ENCODE results near the gene CBX7.

Gene CBX7
- total RNA-seq = 104 reads per million, percentile 83 among the genes with 10 or more reads in this experiment

- DNase-seq = peak; percentile 88
Measured at GRCh38 chr22:39152511-39153219, at the start of gene CBX7. CBX7 (minus strand) TSS chr22:39152680; CDS start chr22:39152444, 236 bp downstream.

GRCh38 chr22:39197578-39197977 lies 45.1 kb upstream of the CBX7 start:
- no peak for DNase-seq

- DNase-seq = no peak
Measured at GRCh38 chr22:39194098-39194497, 41.6 kb upstream of the CBX7 start.

- DNase-seq = no peak
Measured at GRCh38 chr22:39188809-39189208, 36.3 kb upstream of the CBX7 start.

DNA sequence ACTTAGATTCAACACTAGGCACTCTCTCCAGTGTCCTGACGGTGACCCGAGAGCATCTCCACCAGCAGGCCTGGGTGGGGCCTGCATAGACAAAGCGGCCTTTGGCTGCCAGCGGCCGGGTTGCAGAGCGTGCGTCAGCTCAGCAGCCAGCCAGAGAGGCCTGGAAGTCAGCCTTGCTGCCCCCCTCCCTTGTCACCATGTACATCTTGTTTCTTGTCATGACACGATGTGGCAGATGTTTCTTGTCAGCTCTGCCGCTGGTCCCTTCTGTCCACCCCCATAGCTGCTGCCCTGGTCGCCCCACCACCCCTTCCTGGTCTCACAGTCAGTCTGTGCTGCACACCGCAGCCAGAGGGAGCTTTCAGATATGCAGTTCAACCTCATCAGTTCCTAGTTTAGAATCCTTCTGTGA lies 33.1 kb upstream of the CBX7 start:
- no peak for DNase-seq

DNA sequence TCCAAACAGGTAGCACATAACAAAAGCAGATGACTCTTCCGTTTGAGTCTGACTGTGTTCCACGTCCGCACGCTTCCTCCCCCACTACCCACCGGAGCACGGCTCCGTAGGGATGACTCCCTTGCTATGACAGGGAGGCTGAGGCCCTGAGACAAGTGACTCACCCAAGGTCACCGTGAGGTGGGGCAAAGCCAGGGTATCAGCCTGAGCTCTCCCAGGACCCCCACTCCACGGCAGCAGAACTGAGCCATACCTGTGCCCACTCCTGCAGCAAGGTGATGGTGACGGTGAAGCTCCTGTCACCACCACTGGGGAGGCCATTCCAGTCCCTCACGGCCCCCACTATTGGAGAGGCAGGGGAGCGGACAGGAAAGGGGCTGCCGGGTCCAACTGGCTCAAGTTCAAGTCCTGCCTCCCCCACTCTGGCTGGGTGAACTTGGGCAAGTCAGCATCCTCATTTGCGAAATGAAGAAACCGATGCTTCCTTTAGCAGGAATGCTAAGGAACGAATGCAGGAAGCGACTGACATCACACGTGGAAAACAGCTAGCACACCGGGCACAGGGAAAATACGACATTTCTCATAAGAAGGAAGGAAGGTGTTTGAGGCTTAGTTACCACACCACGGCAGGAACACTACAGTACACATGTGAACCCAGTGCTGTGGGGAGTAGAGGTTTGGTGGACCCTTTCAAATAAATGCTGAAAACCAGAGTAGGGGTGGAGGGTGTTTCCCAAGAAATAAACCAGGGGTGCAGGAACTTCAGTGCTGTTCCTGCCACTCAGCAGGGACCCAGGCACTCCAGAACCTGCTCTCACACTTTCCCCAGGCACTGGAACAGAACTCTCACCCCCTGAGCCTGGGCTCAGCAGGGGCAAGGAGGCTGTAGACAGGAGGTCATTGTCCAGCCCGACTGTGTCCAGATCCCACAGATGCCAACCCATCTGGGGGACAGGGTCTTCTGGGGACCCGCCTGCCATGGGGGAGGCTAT lies 32.4 kb upstream of the CBX7 start:
- no peak for DNase-seq

GRCh38 chr22:39183991-39184585 lies 31.6 kb upstream of the CBX7 start:
- DNase-seq = no peak

GRCh38 chr22:39182478-39183030 lies 30.1 kb upstream of the CBX7 start:
- no peak for DNase-seq

DNA sequence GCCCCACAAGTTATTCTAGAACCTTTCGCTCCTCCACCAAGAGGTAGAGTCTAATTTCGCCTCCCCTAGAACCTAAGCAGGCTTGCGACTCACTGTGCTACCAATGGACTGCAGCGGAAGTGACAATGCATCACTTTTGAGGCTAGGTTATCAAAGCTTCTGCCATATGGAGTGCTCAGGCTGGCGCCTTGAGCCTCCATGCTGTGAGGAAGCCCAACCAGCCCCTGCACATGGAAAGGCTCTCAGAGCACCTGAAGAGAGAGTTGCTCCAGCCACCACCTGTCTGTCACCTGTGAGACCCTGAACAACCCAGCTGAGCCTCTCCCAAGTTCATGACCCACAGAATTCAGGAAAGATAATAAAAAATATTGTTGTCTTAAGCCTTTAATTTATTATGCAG lies 29.3 kb upstream of the CBX7 start:
- DNase-seq = no peak

DNA sequence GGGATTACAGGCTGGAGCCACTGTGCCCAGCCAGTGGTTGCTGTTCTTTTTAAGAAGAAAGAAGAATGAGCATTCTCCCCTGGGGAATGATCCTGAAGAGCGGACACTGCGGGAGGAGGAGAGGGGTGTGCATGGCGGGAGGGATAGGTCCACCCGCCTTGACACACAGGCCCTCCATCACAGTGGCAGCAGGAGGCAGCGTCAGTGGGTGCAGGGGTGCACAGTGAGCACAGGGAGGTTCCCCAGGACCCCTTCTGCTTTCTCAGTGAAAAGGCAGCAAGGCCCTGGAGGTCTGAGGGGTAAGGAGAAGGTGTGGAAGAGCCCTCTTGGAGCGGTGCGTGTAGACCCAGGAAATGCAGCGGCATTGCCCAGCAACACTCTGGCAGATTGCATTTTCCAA lies 28.9 kb upstream of the CBX7 start:
- no peak for DNase-seq

DNA sequence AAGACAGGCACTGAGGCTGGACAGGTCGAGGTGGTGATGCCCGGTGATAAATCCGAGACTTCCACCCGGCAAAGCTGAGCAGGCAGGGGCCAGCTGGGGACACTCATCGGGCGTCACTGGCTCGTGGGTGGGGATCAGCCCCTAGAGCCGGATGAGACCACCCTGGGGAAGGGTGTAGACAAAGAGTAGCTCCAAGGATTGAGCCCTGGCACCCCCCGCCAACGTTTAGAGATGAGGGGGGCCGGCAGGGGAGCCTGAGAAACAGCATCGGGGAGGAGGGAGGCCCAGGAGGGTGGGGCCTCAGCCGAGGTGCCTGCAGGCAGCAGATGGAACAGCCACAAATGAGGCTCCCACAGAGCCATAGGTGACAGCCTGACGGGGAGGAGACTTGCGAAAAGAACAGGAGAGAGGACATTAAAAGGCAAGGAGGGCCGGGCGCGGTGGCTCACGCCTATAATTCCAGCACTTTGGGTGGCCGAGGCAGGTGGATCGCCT lies 27.4 kb upstream of the CBX7 start:
- no peak for DNase-seq

GRCh38 chr22:39179401-39179827 lies 26.9 kb upstream of the CBX7 start:
- DNase-seq = no peak

DNA sequence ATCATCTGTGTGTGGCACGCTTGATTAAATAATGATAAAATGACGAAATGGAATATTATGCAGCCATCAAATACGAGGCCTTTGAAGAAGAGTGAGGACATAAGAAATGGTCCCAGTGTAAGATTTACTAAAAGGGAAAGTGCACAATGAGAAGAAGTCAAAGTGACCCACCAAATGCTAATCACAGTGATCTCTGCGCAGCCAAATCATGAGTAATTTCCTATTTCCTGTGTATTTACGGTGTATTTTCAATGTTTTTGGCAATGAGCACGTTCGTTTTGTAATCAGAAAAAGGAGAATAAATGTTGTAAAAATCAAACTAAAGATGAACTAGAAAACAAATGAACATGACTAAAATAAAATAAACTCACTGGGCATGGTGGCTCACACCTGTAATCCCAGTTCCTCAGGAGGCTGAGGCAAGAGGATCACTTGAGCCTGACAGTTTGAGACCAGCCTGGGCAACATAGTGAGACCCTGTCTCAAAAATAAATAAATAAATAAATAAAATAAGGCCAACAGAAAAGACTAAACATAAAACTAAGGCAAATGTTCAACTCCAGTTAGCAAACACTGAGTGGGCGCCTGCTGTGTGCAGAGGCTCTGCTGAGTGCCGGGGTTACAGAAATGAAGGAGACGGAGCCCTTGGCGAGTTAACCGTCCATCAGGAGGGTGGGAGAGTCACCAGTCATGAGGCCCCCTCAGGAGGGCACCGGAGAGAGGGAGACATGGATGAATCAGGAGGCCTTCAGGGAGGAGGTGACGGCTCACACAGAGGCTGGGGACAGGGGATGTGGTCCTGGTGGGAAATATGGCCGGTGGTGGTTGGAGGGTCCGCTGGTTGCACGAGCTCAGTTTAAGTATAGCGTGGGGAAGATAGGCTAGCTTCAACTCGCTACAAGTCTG lies 26.0 kb upstream of the CBX7 start:
- DNase-seq = no peak

GRCh38 chr22:39177791-39178190 lies 25.3 kb upstream of the CBX7 start:
- no peak for DNase-seq

GRCh38 chr22:39177456-39177775 lies 24.9 kb upstream of the CBX7 start:
- no peak for DNase-seq

DNA sequence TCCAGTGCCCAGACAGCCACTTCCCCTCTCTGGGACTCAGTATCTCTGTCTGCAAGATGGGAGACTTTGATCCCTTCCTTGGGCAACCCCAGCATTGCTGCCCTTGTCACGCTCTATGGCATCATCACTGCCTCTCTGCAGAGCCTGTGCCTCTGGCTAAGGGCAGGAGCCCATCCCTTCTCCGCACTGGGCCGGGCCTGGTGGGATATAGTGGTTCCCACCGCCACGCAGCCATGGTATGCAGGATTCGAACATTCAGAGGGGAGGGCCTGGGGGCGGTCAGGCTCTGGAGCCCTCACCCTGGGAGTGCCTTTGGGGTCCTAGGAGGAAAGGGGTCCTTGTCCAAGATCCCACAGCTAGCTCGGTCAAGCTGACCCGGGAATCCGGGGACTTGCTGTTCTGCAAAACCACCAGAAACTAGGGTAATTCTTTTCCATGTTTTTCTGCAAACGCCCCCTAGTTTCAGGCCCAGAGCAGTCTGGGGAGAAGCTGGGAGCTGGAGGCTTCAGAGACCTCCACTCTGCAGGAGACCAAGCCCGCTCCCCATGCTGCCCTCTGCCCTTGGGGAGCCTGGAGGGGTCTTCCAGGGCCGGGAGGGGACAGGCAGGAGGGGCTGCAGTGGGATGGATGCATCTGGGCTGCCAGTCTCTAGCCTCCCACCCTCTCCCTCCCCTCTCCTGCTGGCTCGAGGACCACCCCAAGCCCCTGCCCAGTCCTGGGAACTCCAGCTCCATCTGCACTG lies 24.4 kb upstream of the CBX7 start:
- DNase-seq = no peak

- DNase-seq = no peak
Measured at GRCh38 chr22:39176143-39176713, 23.7 kb upstream of the CBX7 start.

- DNase-seq = no peak
Measured at GRCh38 chr22:39175353-39176142, 23.1 kb upstream of the CBX7 start.

GRCh38 chr22:39174498-39175352 lies 22.2 kb upstream of the CBX7 start:
- DNase-seq = peak; percentile 61

All from effector CD4-positive, alpha-beta T cell (primary cell).